HEK293T (cell line): ENCODE data around the gene ASAP3.

Experiments
- CTCF ChIA-PET: fragments of 350-600 bp; formaldehyde crosslinking; extraction: SDS; loops from one replicate; lab custom pipeline; 2021; ENCODE audit warnings: antibody characterized with exemption, inconsistent platforms; lab: Yijun Ruan, JAX
- POLR2A ChIA-PET: fragments of 350-600 bp; formaldehyde crosslinking; extraction: SDS; loops from one replicate; lab custom pipeline; 2020; ENCODE audit warnings: antibody characterized with exemption, inconsistent platforms; lab: Yijun Ruan, JAX
- DNase-seq: peaks from one replicate; pipeline ENCODE4 v3.0.0; 2012; ENCODE audit warnings: mixed read lengths; ENCODE audit errors: extremely low spot score
- ARNT ChIP-seq: fragments of 450-650 bp; IDR thresholded peaks from 2 replicates; pipeline ENCODE4 v1.6.1; 2017; ENCODE audit warnings: mild to moderate bottlenecking
- BHLHE40 ChIP-seq: fragments of 450-650 bp; IDR thresholded peaks from 2 replicates; pipeline ENCODE4 v1.6.1; 2016; ENCODE audit warnings: mild to moderate bottlenecking, moderate library complexity, borderline replicate concordance
- CTBP1 ChIP-seq: fragments of 450-650 bp; IDR thresholded peaks from 2 replicates; pipeline ENCODE4 v1.6.1; 2016; ENCODE audit warnings: borderline replicate concordance
- ELF4 ChIP-seq: fragments of 450-650 bp; IDR thresholded peaks from 2 replicates; pipeline ENCODE4 v1.6.1; 2017; ENCODE audit warnings: antibody characterized with exemption
- FOXA1 ChIP-seq: fragments of 450-650 bp; IDR thresholded peaks from 2 replicates; pipeline ENCODE4 v1.6.1; 2016; ENCODE audit warnings: mild to moderate bottlenecking
- FOXK2 ChIP-seq: fragments of 450-650 bp; IDR thresholded peaks from 2 replicates; pipeline ENCODE4 v1.6.1; 2016; ENCODE audit warnings: mild to moderate bottlenecking
- FOXM1 ChIP-seq: fragments of 450-650 bp; IDR thresholded peaks from 2 replicates; pipeline ENCODE4 v1.6.1; 2017; ENCODE audit warnings: mild to moderate bottlenecking, borderline replicate concordance
- HDGF ChIP-seq: fragments of 450-650 bp; IDR thresholded peaks from 2 replicates; pipeline ENCODE4 v1.6.1; 2017; ENCODE audit warnings: antibody characterized with exemption, borderline replicate concordance
- L3MBTL2 ChIP-seq: fragments of 450-650 bp; conservative IDR thresholded peaks from 2 replicates; pipeline ENCODE4 v1.6.1; 2016; ENCODE audit warnings: mild to moderate bottlenecking
- LEF1 ChIP-seq: fragments of 450-650 bp; IDR thresholded peaks from 2 replicates; pipeline ENCODE4 v1.6.1; 2017; ENCODE audit warnings: mild to moderate bottlenecking, borderline replicate concordance
- NFRKB ChIP-seq: fragments of 450-650 bp; IDR thresholded peaks from 2 replicates; pipeline ENCODE4 v1.6.1; 2016; ENCODE audit warnings: mild to moderate bottlenecking, moderate library complexity
- PKNOX1 ChIP-seq: fragments of 450-650 bp; IDR thresholded peaks from 2 replicates; pipeline ENCODE4 v1.6.1; 2016
- SP1 ChIP-seq: fragments of 450-650 bp; IDR thresholded peaks from 2 replicates; pipeline ENCODE4 v1.6.1; 2017
- SUZ12 ChIP-seq: fragments of 450-650 bp; IDR thresholded peaks from 2 replicates; pipeline ENCODE4 v1.6.1; 2016; ENCODE audit warnings: mild to moderate bottlenecking
- TARDBP ChIP-seq: fragments of 450-650 bp; IDR thresholded peaks from 2 replicates; pipeline ENCODE4 v1.6.1; 2016
- ZNF384 ChIP-seq: fragments of 450-650 bp; IDR thresholded peaks from 2 replicates; pipeline ENCODE4 v1.6.1; 2016

The ASAP3 gene

GRCh38 chr1:23473037-23473800 is 10.8 kb downstream of the ASAP3 start:
- no peak for DNase-seq
- ChIA-PET CTCF (no interaction called here), POLR2A (interaction anchor here (1.2 kb wide), 1 partner anchor 11 kb away, joined by 5 read pairs; the partner anchor contains the start of gene ASAP3)
- TF ChIP-seq ELF4 = no peak
- no peak for TF ChIP-seq ARNT
- TF ChIP-seq LEF1 = no peak
- TF ChIP-seq FOXM1 = no peak
- TF ChIP-seq BHLHE40 = no peak
- no peak for TF ChIP-seq CTBP1
- no peak for TF ChIP-seq SP1
- TF ChIP-seq FOXK2 = no peak
- TF ChIP-seq ZNF384 = no peak
- no peak for TF ChIP-seq FOXA1
- no peak for TF ChIP-seq HDGF
- no peak for TF ChIP-seq L3MBTL2
- TF ChIP-seq NFRKB = no peak
- TF ChIP-seq TARDBP = no peak
- TF ChIP-seq SUZ12 = no peak
- TF ChIP-seq PKNOX1 = no peak

- TF ChIP-seq FOXA1 (no peak), LEF1 (no peak), ZNF384 (no peak), PKNOX1 (0 out of 2 replicates have a peak, but pooled peaks have one; percentile 8), ARNT (no peak)
- ChIA-PET CTCF (no interaction called here), POLR2A (interaction anchor here (1.2 kb wide), 1 partner anchor 12 kb away, joined by 5 read pairs; the partner anchor contains the start of gene ASAP3)
- no peak for DNase-seq
These were observed 11.5 kb downstream of the ASAP3 start for GRCh38 chr1:23472351-23473036.

- ChIA-PET CTCF (no interaction called here), POLR2A (no interaction called here)
- TF ChIP-seq FOXK2 = no peak
- no peak for TF ChIP-seq ARNT
- no peak for TF ChIP-seq BHLHE40
- TF ChIP-seq FOXM1 = no peak
- no peak for TF ChIP-seq FOXA1
- TF ChIP-seq SP1 = no peak
- no peak for TF ChIP-seq TARDBP
- TF ChIP-seq HDGF = no peak
- TF ChIP-seq LEF1 = no peak
- no peak for DNase-seq
These were observed 12.4 kb downstream of the ASAP3 start for GRCh38 chr1:23471473-23472075.

- DNase-seq = no peak
- no peak for TF ChIP-seq PKNOX1
- TF ChIP-seq LEF1 = no peak
- no peak for TF ChIP-seq CTBP1
- TF ChIP-seq SP1 = no peak
- TF ChIP-seq TARDBP = no peak
- TF ChIP-seq ZNF384 = no peak
- ChIA-PET CTCF (no interaction called here), POLR2A (no interaction called here)
These were observed 13.5 kb downstream of the ASAP3 start for GRCh38 chr1:23470282-23471070.

GRCh38 chr1:23469372-23469982 is 14.5 kb downstream of the ASAP3 start:
- TF ChIP-seq CTBP1 = no peak
- TF ChIP-seq TARDBP = no peak
- no peak for TF ChIP-seq BHLHE40
- no peak for TF ChIP-seq SP1
- no peak for TF ChIP-seq PKNOX1
- no peak for TF ChIP-seq LEF1
- TF ChIP-seq ELF4 = no peak
- ChIA-PET CTCF (no interaction called here), POLR2A (no interaction called here)

More at GRCh38 chr1:23469372-23469982, 14.5 kb downstream of the ASAP3 start:
- DNase-seq = no peak
